ENCODE data around the gene HOXB1. TPM values are rescaled to one million over a fixed set of nuclear protein-coding genes. Genes with fewer than 3 reads are reported as not detected.

The HOXB1 gene
- total and polyA plus RNA-seq, 2 donors (not counting 3 experiments of a cell fraction or from before 2014, with no cell fraction given), result not detected

DNA sequence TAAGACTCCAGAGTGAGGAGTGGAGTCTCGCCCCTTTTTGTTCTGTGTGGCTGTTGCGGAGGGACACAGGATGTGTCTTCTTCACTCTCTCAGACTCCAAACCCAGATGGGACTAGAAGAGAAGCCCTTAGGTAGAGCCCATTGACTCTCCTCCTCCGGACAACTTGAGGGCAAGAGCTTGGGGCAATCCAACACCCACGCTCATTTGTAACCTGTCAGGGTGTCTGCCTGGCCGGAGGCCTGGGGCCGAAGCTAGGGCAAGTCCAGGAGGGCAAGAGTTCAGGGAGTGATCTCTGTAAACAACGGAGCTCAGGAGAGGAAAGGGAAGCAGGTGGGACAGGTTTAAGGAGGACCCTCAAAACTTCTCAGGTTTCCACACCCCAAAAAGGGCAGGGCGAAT lies 1.4 kb upstream of the HOXB1 start:
- Histone ChIP-seq H3K4me3 (replicated peaks in 1 of 3; ENCODE audit: insufficient read depth in 1 of 3, low read depth in 1 of 3, low read length in 3 of 3) (no peak overlapping the region), H3K79me2 (ENCODE audit: control insufficient read depth, insufficient read depth, low read length) (no peaks in the 10 kb centered on the region), H3K27me3 (ENCODE audit: control insufficient read depth in 2 of 2, insufficient read depth in 2 of 2, low read length in 2 of 2) (peaks cover 7 to 8% of the 10 kb centered on the region in 2 experiments), H3K27ac (ENCODE audit: insufficient read depth, low read depth, low read length) (no peak overlapping the region), H3K4me1 (ENCODE audit: control insufficient read depth, extremely low read depth, insufficient read depth, low read length) (no peaks in the 10 kb centered on the region), H3K36me3 (ENCODE audit: control insufficient read depth in 2 of 2, extremely low read depth in 1 of 2, insufficient read depth in 2 of 2, low read length in 2 of 2) (no peaks in the 10 kb centered on the region), H3K9me1 (replicated peaks; ENCODE audit: control insufficient read depth, extremely low read depth, insufficient read depth, low read length) (no peaks in the 10 kb centered on the region), H2AFZ (ENCODE audit: low read depth, low read length) (no peak overlapping the region), H3K4me2 (ENCODE audit: insufficient read depth, low read length) (no peak overlapping the region), H3K9ac (replicated peaks; ENCODE audit: extremely low read depth, insufficient read depth, low read length) (no peak overlapping the region), H4K20me1 (replicated peaks; ENCODE audit: control insufficient read depth, extremely low read depth, insufficient read depth, low read length) (no peaks in the 10 kb centered on the region), H3K9me3 (replicated peaks; ENCODE audit: control insufficient read depth, insufficient read depth, low read length) (no peaks in the 10 kb centered on the region)
- no TSS peak for BruUV-seq (replicated peaks)
- dilution Hi-C loops (cut with MboI; ENCODE audit: extremely low pct_ligation_motif_present, low sequenced_read_pairs), result no loop called here
- DNase-seq (ENCODE audit: low read depth, low spot score), result no peak
- ChIA-PET CTCF (interaction anchor here (1.0 to 1.2 kb wide), 2 partner anchors 12 to 270 kb away, joined by 3 to 5 read pairs; no protein-coding TSS in a partner anchor), POLR2A (no interaction called here)
- TF ChIP-seq POLR2AphosphoS5 (IDR thresholded peaks at IDR 0.05; ENCODE audit: insufficient read depth, low read depth, low read length), result no peak
- TF ChIP-seq MYC (IDR thresholded peaks at IDR 0.05; ENCODE audit: low read depth, low read length), result no peak
- TF ChIP-seq, protein P1, sequence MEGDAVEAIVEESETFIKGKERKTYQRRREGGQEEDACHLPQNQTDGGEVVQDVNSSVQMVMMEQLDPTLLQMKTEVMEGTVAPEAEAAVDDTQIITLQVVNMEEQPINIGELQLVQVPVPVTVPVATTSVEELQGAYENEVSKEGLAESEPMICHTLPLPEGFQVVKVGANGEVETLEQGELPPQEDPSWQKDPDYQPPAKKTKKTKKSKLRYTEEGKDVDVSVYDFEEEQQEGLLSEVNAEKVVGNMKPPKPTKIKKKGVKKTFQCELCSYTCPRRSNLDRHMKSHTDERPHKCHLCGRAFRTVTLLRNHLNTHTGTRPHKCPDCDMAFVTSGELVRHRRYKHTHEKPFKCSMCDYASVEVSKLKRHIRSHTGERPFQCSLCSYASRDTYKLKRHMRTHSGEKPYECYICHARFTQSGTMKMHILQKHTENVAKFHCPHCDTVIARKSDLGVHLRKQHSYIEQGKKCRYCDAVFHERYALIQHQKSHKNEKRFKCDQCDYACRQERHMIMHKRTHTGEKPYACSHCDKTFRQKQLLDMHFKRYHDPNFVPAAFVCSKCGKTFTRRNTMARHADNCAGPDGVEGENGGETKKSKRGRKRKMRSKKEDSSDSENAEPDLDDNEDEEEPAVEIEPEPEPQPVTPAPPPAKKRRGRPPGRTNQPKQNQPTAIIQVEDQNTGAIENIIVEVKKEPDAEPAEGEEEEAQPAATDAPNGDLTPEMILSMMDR (IDR thresholded peaks at IDR 0.05; ENCODE audit: extremely low read depth in 1 of 2, insufficient read depth in 1 of 2, low read depth in 1 of 2, low read length in 2 of 2), result no peak
- TF ChIP-seq EZH2 (IDR thresholded peaks at IDR 0.05; ENCODE audit: borderline replicate concordance, low read depth, low read length, severe bottlenecking), result no peak
- no peak for TF ChIP-seq GATA2 (IDR thresholded peaks at IDR 0.05; ENCODE audit: insufficient read depth, insufficient read length, low read depth, low read length)
- no peak for TF ChIP-seq FOS (IDR thresholded peaks at IDR 0.05; ENCODE audit: borderline replicate concordance, insufficient read depth, low read length)
- TF ChIP-seq, protein P2, sequence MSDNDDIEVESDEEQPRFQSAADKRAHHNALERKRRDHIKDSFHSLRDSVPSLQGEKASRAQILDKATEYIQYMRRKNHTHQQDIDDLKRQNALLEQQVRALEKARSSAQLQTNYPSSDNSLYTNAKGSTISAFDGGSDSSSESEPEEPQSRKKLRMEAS (IDR thresholded peaks at IDR 0.05; ENCODE audit: insufficient read depth, insufficient read length), result no peak
- TF ChIP-seq JUN (IDR thresholded peaks at IDR 0.05; ENCODE audit: borderline replicate concordance, insufficient read depth, insufficient read length, low read depth), result no peak
- no peak for TF ChIP-seq POLR2A (IDR thresholded peaks at IDR 0.05; ENCODE audit: low read depth, low read length)
- intact Hi-C loops (cut with micrococcal nuclease), result no loop called here
- FAIRE-seq, result no peak
